ENCODE measurements around the gene CTSD.

The CTSD gene

DNA sequence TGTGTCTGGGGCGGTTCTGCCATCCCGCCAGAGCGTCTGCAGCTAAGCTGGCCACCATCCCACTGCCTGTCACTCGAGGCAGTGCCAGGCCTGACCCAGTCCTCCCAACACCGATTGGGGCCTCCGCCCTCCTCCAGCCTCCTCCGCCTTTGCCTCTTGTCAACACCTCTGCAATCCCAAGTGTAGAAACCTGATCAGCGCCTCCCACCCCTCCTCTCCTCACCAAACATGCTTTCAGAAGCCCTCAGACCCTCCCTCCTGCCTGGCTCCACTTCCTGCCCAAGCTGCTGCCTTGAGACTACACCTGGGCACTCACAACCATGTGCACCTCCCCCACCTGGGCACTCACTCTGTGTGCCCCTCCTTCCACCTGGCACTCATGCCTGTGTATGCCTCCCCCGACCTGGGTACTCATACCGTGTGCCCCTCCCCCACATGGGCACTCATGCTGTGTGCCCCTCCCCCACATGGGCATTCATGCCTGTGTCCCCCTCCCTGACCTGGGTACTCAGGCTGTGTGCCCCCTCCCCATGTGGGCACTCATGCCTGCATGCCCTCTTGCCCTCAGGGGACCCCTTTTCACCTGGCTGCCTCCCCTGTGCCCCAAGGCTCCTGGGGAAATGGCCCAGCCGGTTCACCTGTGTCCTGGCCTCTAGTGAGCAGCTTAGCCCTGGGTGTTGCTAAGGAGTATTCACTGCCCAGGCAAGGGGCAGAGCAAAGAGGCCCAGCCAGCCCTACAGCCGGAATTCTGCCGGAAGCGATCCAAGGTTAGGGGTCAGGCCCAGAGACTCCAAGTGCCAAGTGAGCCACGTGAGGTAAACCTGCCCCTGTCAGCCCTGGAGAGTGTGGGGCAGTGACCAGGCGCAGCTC is 7.8 kb downstream of the CTSD start:
- DNase-seq (ENCODE audit: low read depth in 2 of 2) = no peak

DNA sequence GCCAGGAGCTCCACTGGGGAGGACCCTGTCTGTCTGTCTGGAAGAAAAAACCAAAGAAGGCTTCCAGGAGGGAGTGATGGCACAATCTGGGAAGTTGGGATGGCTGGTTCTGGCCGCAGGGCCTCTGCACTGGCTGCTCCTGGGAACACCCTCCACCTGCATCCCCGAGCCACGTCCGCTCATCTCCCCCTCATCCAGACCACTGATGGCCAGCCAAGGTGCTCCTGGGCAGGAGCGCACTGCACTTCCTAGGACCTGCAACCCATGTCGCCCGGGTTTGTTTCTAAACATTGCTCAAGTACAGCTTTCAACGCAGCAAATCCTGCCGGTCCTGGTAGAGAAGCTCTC is 8.4 kb downstream of the CTSD start:
- no peak for DNase-seq (ENCODE audit: low read depth in 2 of 2)

DNA sequence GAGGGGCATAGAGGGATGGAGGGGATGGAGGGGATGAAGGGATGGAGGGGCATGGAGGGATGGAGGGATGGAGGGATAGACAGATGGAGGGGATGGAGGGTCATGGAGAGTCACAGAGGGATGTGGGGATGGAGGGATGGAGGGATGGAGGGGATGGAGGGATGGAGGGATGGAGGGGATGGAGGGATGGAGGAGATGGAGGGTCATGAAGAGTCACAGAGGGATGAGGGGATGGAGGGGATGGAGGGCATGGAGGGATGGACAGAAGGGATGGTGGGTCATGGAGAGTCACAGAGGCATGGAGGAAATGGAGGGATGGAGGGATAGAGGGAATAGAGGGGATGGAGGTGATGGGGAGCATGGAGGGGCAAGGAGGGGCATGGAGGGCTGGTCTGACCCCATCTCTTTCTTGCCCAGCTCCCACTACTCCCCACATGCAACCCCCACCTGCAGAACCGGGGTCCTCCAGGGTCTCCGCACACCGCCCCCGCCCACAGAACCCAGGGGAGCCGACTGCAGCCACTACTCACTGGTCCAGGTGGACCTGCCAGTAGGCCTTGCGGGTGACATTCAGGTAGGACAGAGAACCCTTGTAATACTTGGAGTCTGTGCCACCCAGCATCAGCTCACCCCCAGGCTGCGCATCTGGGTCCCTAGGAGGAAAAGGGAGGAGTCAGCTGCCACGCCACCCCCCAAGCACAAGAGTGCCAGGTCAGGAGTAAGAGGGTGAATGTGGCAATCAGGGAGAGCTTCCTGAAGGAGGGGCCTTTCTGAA is 9.2 kb downstream of the CTSD start:
- no peak for DNase-seq (ENCODE audit: low read depth in 2 of 2)

DNA sequence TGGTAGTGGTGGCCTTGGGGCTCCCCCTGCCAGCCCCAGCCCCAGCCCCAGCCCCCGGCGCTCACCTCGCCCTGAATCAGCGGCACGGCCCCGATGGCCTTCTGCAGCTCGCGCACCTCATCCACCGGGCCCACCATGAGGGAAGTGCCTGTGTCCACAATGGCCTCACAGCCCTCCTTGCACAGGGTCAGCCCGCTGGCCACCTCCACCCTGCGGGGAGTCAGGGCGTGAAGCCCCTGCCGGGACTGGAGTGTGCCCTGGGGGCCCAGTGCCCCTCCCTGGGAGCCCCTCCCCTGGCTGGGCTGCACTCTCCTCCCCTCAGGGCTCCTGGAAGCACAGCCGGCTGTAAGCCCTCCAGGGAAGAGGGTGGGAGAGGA is 9.8 kb downstream of the CTSD start:
- DNase-seq (ENCODE audit: low read depth in 2 of 2) = no peak

DNA sequence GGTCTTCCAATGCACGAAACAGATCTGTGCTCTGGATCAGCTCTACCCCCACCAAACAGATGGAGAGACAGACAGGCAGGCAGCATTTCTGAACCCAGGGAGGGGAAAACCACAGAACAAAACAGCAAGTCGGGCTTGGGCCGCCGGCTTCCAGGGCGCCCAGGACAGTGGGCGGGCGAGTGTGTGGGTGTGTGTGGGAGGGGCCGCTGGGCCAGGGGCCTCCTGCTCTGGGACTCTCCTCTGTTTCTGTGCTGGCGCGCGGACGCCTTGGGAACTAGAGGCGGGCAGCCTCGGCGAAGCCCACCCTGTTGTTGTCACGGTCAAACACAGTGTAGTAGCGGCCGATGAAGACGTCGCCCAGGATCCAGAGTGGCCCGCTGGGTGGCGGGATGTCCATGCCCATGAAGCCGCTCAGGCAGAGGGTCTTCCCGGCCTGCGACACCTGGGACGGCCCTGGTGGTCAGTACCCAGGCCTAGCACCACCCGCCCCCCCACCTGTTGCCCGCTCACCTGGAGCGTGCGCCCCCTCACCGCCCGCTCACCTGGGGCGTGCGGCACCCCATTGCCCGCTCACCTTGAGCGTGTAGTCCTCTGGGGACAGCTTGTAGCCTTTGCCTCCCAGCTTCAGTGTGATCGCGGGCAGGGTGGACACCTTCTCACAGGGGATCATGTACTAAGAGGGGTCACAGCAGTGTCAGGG is 10.3 kb downstream of the CTSD start:
- DNase-seq (ENCODE audit: low read depth in 2 of 2) = no peak

DNA sequence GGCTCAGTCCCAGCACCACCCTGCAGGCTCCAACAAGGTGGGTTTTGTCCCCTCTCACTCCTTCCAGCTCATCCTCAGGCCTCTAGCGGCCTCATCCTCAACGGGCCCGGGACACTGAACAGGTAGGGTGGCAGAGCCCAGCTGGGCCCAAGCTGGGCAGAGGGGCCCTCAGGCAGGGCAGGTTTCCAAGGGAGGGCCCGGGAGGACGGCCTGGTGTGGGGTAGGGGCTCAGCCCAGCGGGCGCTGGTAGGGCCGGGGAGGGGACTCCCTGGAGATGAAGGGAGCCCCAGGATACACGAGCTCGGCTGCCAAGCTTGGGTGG is 10.9 kb downstream of the CTSD start:
- no peak for DNase-seq (ENCODE audit: low read depth in 2 of 2)

DNA sequence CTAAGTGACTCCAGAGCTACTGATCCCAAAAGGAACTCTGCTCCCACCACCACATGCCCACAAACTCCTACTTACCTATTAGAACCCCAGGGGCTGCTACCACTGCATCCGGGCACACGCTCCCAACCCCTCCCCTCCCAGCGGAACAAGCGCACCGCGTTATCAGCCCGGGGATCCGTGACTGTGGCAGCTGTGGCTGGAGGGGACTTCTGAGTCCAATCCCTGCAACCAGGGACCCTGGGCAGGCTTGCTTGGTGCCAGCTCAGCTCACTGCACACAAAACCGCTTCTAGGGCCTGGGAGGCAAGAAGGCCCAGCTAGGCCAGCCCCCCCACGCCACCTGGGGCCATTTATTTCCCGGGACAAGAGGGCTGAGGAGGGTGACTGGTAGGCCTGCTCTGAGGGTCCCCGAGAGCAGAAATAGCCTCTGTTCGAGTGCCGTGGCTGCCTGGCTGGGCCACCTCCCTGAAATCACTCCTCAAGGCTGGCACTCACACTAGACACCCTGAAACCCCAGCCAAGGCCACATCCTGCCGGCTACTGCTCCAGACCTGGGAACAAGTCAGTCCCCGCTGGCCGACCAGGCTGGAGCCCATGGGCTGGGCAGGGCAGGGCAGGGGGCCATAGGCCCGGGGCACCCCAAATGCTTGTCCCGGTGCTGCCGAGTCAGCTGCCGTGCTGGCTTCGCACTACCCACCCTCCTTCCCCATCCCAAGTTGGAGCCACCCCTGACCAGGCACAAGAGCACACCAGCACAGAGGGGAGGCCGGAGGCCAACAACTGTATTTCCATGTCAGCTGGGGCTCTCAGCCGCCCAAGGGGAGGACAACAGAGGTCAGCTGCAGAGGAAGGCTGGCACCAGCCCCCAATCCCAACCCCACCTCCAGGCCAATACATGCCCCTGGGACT is 11.5 kb downstream of the CTSD start:
- no peak for DNase-seq (ENCODE audit: low read depth in 2 of 2)

DNA sequence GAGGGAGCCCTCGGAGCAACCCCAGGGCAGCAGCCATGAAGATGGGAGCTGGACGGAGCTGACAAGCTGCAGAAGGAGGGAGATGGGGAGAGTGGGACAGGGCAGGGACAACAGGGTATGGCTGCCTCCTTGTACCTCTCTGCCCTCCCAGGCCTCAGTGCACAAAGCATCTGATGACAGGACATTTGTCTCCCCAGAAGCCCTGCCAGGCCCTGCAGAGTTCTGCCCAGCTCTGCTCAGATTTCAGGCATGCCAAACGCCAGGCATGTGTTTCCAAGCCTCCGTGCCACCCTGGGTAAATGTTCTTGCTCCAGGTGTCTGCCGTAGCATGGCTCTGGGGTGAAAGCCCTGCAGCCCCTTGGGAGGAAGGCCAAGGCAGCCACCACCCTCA is 12.2 kb downstream of the CTSD start:
- no peak for DNase-seq (ENCODE audit: low read depth in 2 of 2)

DNA sequence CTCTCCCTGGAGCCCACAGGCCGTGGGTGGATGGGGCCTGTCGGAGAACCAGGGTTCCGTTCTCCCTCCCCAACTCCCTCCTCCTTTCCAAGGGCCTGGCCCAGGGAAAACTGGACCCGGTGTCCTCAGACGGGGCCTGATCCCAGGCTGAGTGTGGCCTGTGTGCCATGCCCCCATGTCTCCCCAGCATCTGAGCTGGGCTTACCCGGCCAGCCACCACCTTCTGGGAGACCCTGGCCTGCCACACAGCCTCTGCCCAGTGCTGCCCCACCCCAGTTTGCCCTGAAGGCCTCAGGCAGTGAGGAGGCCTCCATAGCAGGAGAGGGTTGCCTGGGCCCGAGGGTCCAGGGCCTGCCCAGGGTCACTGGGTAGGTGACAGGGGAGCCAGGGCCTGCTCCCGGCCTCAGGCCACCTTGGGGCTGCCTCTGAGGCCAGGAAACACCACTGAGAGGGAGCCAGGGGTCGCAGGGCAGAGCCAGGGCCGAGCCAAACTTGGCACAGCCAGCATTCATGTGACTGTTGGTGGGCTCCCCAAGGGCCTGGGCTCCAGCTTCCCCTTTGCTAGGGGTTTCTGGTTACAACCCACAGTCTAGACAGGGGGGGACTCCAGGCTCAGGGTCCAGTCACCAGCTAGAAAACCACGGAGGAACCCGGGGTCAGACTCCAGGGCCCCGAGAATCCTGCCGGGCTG is 12.7 kb downstream of the CTSD start:
- no peak for DNase-seq (ENCODE audit: low read depth in 2 of 2)

DNA sequence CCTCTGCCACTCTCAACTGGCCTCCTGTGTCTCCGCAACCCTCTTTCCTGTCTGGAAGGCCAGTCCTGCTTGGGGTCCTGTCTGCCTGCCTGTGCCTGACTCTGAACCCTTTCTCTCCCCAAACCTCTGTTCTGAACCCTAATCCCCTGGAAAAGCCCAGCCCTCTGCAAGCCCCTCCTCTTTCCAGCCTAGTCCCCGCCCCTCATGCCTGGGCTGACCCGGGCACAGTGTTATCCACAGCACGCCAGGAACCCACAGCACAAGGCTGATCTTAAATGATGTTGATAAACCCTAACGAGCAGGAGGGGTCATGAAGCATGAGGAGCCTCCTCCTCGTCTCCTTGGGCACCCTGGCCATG is 13.3 kb downstream of the CTSD start, which contains the start of gene IFITM10:
Gene IFITM10 (minus strand): TSS at position 115 of the 359 bp plus-strand sequence. CDS start 153 bp downstream, outside the sequence.
- DNase-seq (ENCODE audit: low read depth in 2 of 2) = no peak

DNA sequence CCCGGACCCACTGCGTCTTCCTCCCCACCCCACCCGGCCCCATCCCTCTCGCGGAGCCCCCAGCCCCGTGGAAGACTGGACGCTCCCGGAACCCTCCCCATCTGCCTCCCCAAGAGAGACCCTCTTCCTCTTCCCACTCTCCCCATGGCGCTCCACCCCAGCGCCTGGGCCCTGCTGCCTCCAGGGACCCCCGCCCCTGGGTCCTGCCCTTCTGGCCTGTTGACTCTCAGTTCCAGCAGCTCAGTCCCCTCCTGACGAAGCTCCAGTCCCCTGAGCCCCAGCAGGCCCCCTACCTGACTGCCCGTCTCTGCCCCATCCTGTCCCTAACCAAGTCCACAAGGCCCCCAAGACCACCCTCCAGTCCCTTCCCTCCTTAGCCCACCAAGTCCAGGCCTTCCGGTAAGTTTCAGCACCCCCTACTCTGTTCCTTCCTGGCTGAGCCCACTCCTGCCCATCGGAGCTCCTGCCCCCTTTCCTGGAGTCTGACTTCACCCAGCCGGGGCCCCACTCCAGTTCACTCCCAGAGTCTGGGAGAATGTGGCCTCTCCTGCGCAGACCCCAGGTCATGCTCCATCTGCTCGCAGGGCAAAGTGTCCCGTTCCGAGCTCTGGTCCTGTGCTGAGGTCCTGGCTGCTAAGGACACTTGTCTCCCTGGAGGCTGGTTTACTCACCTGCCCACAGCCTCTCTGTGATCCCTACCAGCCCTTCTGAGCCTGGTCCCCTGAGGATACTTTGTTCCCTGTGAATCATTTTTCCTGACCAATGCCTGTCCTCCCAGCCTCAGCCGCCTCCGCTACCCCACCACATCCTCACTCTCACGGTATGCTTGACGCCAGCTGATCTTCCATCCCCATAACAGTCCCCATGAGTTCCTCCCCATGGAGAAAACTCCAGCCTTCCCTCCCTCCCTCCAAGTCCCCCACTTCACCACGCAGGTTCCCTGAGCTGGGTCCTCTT is 14.1 kb downstream of the CTSD start:
- DNase-seq (ENCODE audit: low read depth in 2 of 2) = peak; percentile 22 to 36

DNA sequence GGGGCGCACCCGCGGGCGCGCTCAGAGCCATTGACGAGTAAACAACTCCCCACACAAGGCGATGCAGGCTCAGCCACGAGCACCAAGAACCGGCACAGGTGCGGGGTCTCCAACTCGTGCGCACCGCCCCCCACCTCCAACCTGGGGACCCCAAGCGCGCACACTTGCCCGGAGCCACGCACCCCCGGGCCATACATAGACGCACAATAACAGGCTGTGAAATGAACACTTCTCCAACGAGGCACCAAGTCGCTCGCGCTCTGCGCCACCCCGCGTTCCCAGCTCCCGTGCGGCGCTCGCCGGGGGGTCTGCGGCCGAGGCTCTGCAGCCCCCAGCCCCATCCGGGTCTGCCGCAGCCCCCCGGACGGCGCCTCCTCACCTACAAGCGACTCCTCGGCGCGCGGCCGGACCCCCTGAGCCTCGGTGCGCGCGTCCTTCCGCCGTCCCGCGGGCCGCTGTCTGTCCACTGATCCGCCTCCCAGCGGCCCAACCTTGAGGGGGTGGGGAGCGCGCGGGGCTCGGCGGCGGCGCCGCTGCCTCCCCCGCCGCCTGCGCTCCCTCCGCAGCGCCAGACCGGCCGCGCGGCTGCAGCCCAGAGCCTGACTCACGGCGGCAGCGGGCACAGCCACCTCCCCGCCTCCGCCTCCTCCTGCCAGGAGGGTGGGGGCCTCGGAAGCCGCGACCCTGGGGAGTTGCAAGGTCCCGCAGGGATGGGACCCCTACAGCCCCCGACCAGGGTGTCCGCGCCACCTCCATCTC is 14.9 kb downstream of the CTSD start:
- DNase-seq (ENCODE audit: low read depth in 2 of 2) = no peak

DNA sequence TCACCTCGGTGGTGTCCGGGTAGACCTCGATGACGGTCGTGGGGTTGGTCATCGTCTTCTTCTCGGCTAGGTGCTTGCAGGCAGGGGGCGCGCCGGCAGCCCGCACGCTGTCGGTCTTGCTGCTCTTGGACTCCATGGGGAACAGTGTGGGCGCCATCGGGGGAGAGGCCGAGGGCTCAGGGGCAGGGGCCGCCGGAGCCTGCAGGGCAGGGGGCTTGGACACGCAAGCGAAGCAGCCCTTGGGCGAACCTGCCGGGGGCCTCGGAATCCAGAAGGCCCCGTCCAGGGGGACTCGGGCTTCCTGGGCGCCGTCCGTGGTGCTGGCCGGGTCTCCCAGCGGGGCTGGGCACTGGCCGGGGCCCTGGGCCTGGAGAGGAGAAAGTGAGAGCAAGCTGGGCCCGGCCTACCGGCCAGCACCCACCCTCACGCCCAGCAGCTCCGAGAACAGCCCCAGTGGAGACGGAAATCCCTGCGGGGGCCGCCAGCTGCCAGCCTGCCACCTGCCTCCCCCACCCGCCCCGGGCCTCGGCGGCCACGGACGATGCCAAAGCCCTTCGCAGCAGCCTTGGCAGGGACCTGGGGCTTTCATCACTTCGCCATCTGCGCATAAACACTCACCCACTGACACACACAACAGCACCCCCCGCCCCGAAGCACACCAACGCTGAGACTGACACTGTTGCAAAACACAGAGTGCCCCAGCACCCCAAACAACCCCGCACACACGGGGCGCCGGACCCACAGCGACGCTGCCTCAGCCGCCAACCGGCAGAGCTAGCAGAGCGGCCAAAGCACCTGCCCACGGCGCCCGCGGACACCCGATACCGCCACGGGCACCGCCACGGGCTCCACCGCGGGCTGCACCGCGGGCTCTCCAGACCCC is 15.7 kb downstream of the CTSD start:
- DNase-seq (ENCODE audit: low read depth in 2 of 2) = no peak

DNA sequence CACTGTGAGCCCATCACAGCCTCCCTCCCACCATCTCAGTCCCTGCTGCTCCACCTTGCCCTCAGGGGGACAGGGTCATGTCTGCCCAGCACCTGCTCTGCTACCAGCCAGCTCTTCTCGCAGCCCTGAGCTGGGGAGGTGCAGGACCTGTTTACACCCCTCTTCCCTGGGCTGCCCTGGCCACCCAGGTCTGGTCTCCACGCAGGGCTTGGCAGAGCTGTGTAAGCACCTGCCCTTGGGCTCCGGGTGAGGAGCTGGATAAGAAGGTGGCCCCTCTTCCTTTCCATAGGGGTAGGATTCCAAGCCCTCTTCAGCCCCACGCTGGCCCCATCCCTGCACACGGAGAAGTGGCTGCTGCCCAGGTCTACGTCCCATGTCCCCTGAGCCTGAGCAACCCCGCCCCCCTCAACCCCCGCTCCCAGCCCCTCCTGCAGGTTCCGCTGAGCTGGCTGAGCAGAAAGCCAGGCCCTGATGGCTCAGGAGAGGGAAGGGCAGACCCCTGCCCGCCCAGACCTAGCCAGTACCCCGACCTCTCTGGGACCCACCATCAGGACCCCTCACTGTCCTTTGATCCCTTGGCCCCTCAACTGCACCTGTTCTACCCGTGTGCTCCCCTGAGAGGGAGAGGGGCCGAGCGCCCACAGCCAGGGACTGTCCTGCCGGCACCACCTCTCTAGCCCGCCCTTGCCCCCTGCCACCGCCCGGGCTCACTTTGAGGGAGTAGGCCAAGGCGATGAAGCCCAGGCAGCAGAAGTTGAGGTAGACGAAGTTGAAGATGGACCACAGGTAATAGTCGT is 16.6 kb downstream of the CTSD start:
- no peak for DNase-seq (ENCODE audit: low read depth in 2 of 2)

DNA sequence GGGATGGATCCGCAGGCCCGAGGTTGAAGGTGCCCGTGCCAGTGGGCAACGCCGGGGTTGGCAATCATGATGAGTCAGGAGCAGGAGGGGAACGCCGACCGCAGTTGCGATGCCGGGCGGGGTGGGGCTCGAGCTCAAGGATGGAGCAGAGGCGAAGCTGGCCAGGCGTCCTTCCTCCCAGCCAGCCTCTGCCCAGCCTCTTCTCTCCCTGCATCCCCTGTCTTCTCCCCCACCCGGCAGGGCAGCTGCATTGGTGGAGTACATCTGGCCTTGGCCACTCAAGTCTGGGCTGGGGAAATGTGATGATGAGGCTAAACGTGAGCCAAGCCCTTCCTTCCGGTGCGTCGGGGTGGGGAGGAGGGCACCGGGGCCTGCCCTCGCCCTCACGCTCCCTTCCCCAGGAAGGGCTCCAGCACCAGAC is 17.2 kb downstream of the CTSD start:
- no peak for DNase-seq (ENCODE audit: low read depth in 2 of 2)

DNA sequence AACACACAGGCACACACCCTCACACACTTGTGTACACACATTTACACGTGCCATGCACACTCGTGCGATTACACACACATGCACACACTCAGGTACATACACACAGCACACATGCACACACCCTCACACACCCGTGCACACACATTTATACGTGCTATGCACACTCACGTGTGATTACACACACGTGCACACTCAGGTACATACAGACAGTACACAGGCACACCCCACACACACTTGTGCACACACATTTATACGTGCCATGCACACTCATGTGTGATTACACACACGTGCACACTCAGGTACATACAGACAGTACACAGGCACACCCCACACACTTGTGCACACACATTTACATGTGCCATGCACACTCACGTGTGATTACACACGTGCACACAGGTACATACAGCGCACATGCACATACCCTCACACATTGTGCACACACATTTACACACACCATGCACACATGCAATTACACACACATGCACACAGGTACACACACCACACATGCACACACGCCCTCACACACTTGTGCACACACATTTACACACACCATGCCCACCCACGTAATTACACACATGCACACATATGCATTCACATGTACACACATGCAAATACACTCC is 17.9 kb downstream of the CTSD start:
- no peak for DNase-seq (ENCODE audit: low read depth in 2 of 2)
